Fibroblast of lung (primary cell): ENCODE results near the gene DNHD1.

ENCODE experiments used
- CTCF ChIP-seq, 2 donors: IDR thresholded peaks in 1 of 2; conservative IDR thresholded peaks in 1 of 2; 1 replicate in 1 of 2; 2 replicates in 1 of 2; pipeline ENCODE4 v1.5.1; 2011 to 2012; ENCODE audit warnings: low read length in 2 of 2, control low read depth in 1 of 2, inconsistent platforms in 1 of 2, low read depth in 1 of 2, mild to moderate bottlenecking in 1 of 2
- EZH2 ChIP-seq: IDR thresholded peaks from 2 replicates; pipeline ENCODE4 v1.5.1; 2012; ENCODE audit warnings: low read length, control low read depth, mild to moderate bottlenecking; ENCODE audit errors: missing control alignments

- TF ChIP-seq CTCF (conservative IDR thresholded peaks at IDR 0.05 in 1 of 2, IDR thresholded peaks at IDR 0.05 in 1 of 2; ENCODE audit: low read depth in 1 of 2, low read length in 2 of 2) = no peak
- TF ChIP-seq EZH2 = no peak
Observed at GRCh38 chr11:6587360-6587953, 90.4 kb downstream of the DNHD1 start.
